Progenitor cell of endocrine pancreas (in vitro differentiated cells): ENCODE data around the gene TEX261. TPM values are rescaled to one million over a fixed set of nuclear protein-coding genes. Genes with fewer than 3 reads are reported as not detected.

Experiments
- DNase-seq: peaks from one replicate; pipeline ENCODE4 v3.0.0; 2021; ENCODE audit warnings: low spot score; ENCODE audit not compliant: unreplicated experiment
- H3K27ac Mint-ChIP-seq: 2 replicates; pipeline ENCODE4 v1.8.0; 2021; ENCODE audit warnings: mild to moderate bottlenecking, moderate library complexity, mixed read lengths
- H3K27me3 Mint-ChIP-seq: 2 replicates; pipeline ENCODE4 v1.8.0; 2021; ENCODE audit warnings: mixed read lengths
- H3K36me3 Mint-ChIP-seq: 2 replicates; pipeline ENCODE4 v1.8.0; 2022; ENCODE audit warnings: mixed read lengths; ENCODE audit not compliant: insufficient read depth
- H3K4me1 Mint-ChIP-seq: 2 replicates; pipeline ENCODE4 v1.8.0; 2021; ENCODE audit warnings: low read depth, mixed read lengths
- H3K4me3 Mint-ChIP-seq: 2 replicates; pipeline ENCODE4 v1.8.0; 2021; ENCODE audit warnings: low read depth, mild to moderate bottlenecking, moderate library complexity, mixed read lengths
- H3K9me3 Mint-ChIP-seq: 2 replicates; pipeline ENCODE4 v1.8.0; 2021; ENCODE audit warnings: low read depth, mixed read lengths
- CTCF ChIP-seq: fragments of 200-600 bp; sonication (generic); IDR thresholded peaks from one replicate; pipeline ENCODE4 v1.5.0; 2021; ENCODE audit warnings: antibody characterized with exemption, mild to moderate bottlenecking; ENCODE audit not compliant: unreplicated experiment
- total RNA-seq: library from RNA; stranded (reverse); gene quantifications from 2 replicates; pipeline ENCODE4 v1.2.1, GENCODE V29; 2021

Gene TEX261
- total RNA-seq, 1 donor from 2014 or later: 36.9 TPM

DNA sequence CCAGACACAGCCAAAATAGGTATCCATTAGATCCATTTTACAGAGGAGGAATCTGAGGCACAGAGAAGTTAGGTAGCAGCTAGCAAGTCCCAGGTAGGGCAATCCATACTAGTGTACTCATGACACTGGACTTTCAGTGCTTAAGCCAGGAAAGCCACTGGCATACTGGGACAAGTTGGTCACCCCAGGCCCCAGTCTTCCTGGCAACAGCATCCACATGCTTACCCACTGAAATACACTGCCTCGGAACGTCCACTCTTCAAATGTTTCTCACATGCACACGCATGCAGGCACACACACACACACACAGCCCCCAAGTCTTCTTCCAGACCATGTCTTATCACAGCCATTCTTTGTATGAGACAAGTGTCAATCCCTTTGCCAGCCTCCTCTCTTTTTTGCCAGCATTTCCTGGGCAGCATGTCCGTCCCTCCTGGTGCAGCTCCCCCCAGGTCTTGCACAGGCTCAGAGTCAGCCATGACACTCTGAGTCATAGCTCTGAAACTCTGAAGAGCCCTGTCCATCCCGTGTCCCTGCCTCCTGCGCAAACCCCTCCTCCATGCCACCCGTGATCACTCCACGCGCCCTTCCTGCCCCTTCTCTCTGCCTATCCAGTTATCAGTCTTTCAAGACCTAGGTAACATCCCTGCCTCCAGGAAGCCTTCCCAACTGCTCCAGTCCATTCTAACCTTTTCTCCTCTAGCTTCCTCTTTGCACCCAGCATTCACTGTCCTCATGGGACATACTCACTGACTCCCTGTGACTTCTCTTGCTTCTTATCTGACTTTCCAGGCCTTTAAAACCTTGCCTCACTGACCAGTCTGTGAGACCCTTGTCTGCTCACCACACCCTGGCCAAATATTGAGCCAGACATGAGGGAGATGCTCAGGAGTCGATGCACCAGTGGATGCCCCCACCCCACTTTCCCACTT, 10.9 kb upstream of the TEX261 start:
- Mint-ChIP-seq H3K4me1 (peaks cover 2% of the 10 kb centered on the region), H3K36me3 (no peaks in the 10 kb centered on the region), H3K4me3 (no peak overlapping the region), H3K9me3 (peaks cover 6% of the 10 kb centered on the region), H3K27me3 (peaks cover 23% of the 10 kb centered on the region), H3K27ac (no peak overlapping the region)
- DNase-seq: no peak
- no peak for TF ChIP-seq CTCF

- TF ChIP-seq CTCF: no peak
- H3K27ac Mint-ChIP-seq: no peak overlapping the region
- H3K4me3 Mint-ChIP-seq: no peak overlapping the region
- H3K4me1 Mint-ChIP-seq: peaks cover 2% of the 10 kb centered on the region
- no peaks in the 10 kb centered on the region for H3K36me3 Mint-ChIP-seq
- no peak for DNase-seq
- H3K9me3 Mint-ChIP-seq: peaks cover 2% of the 10 kb centered on the region
- peaks cover 18% of the 10 kb centered on the region for H3K27me3 Mint-ChIP-seq
These were observed 10.2 kb upstream of the TEX261 start for GRCh38 chr2:71004857-71005256.

- Mint-ChIP-seq H3K4me1 (peaks cover 2% of the 10 kb centered on the region), H3K9me3 (no peaks in the 10 kb centered on the region), H3K27ac (no peak overlapping the region), H3K36me3 (no peaks in the 10 kb centered on the region), H3K27me3 (peaks cover 16% of the 10 kb centered on the region), H3K4me3 (no peak overlapping the region)
- no peak for TF ChIP-seq CTCF
- no peak for DNase-seq
These were observed 9.5 kb upstream of the TEX261 start for GRCh38 chr2:71003966-71004755.

DNA sequence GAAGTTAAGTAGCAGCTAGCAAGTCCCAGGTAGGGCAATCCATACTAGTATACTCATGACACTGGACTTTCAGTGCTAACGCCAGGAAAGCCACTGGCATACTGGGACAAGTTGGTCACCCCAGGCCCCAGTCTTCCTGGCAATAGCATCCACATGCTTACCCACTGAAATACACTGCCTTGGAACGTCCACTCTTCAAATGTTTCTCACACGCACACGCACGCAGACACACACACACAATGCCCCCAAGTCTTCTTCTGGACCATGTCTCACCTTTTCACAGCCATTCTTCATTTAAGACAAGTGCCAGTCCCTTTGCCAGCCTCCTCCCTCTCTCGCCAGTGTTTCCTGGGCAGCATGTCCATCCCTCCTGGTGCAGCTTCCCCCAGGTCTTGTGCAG, 8.7 kb upstream of the TEX261 start:
- peaks cover 20% of the 10 kb centered on the region for H3K27me3 Mint-ChIP-seq
- no peaks in the 10 kb centered on the region for H3K9me3 Mint-ChIP-seq
- no peaks in the 10 kb centered on the region for H3K36me3 Mint-ChIP-seq
- TF ChIP-seq CTCF: no peak
- DNase-seq: no peak
- H3K4me1 Mint-ChIP-seq: peaks cover 2% of the 10 kb centered on the region
- no peak overlapping the region for H3K4me3 Mint-ChIP-seq
- H3K27ac Mint-ChIP-seq: no peak overlapping the region

DNA sequence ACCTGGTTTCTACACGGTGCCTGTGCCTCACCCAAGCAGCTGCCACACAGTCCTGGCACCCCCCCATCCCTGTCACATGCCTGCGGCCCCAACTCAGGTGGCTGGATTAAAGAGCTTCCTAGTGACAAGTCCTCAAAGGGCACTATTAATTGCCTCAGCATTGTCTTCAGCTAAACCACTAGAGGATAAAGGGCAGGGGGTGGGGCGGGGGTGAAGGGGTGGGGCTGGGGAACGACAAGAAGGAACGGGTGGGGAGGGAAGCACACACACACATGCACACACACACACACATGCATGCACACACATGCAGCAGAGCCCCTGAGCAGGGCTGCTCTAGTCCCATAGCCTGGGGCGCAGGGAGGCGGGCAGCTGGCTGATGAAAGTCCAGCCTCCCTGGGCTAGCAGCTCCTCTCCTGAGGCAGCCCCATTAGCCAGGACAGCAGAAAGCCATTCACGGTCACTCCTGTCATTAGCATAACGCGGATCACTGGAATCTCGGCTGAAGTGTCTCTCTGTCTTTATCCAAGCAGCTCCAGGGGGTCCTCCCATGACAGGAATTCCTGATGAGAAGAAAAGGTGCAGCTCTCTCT, 7.4 kb upstream of the TEX261 start:
- no peak overlapping the region for H3K4me3 Mint-ChIP-seq
- no peak for TF ChIP-seq CTCF
- peaks cover 2% of the 10 kb centered on the region for H3K4me1 Mint-ChIP-seq
- DNase-seq: no peak
- H3K9me3 Mint-ChIP-seq: no peaks in the 10 kb centered on the region
- peak overlapping the region; percentile 45 for H3K27ac Mint-ChIP-seq
- H3K27me3 Mint-ChIP-seq: peaks cover 20% of the 10 kb centered on the region
- H3K36me3 Mint-ChIP-seq: no peaks in the 10 kb centered on the region
